Activated T-cell treated with anti-CD3 and anti-CD28 coated beads for 48 hours (primary cell): ENCODE results near the gene HNRNPH2.
A peak's percentile ranks its signal among the peaks of the same experiment; 100 is the strongest.

ENCODE experiments used
- DNase-seq: peaks from one replicate; pipeline ENCODE4 v3.0.0-alpha.2; 2020; ENCODE audit warnings: low read depth

Gene HNRNPH2, protein sequence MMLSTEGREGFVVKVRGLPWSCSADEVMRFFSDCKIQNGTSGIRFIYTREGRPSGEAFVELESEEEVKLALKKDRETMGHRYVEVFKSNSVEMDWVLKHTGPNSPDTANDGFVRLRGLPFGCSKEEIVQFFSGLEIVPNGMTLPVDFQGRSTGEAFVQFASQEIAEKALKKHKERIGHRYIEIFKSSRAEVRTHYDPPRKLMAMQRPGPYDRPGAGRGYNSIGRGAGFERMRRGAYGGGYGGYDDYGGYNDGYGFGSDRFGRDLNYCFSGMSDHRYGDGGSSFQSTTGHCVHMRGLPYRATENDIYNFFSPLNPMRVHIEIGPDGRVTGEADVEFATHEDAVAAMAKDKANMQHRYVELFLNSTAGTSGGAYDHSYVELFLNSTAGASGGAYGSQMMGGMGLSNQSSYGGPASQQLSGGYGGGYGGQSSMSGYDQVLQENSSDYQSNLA

DNA sequence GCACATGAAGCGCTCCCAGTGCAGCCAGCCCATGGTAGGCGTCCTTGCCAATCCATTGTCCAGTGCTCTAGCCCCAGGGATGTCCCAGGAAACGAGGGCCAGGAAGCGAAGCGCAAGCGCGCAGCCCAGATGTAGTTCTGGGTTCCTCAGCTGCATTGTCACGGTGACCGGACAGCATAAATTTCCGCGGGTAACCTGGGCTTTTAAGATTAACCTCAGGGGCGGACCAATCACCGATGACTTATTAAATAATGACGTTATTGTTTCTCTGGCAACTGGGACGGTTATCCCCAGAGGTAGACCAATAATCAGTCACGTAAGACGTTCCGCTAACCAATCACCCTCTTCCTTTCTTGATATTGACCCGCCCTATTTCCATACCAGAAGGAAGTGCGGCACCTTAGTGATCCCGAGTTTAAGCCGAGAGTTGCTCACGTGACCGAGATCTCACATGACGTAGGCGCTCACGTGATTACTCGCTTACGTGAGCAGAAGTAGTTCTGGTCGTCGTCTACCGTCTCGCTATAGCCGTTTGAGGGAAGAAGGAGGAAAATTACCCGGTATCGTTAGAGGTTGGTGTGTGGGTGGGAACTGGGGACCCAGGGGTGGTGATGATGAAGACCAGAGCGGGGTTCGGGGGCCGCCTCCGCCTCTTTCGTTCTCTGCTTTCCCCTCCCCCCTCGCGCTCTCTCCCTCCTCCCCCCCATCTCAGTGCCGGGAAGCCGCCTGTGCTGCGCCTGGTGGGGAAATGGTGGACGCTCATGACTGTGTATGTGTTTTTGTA lies at the start of gene HNRNPH2, which contains the start of gene GLA:
Gene HNRNPH2, plus strand, starts transcription at position 475 of the 784 bp plus-strand sequence. CDS start 3,767 bp downstream, outside the sequence.
Gene GLA, minus strand, starts transcription at position 178 of the 784 bp plus-strand sequence. Its CDS starts 22 bp downstream, at position 156.
- DNase-seq = peak; percentile 74

DNA sequence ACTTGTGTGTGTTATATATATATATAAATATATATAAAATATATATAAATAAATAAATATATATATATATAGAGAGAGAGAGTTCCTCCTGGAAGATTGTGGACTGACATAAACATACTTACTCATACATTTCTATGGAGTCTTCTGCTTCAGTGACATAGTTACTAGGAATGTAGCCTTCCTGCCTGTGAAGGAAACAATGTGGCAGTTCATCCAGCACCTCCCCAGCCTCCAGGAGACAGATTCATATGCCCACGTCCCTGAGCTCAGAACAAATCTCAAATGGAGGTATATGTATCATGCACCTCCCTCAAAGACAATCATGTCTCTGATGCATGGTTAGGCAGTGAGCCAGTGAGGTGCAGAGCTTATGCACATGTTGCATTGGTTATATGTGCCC lies 48.1 kb upstream of the HNRNPH2 start:
- no peak for DNase-seq

DNA sequence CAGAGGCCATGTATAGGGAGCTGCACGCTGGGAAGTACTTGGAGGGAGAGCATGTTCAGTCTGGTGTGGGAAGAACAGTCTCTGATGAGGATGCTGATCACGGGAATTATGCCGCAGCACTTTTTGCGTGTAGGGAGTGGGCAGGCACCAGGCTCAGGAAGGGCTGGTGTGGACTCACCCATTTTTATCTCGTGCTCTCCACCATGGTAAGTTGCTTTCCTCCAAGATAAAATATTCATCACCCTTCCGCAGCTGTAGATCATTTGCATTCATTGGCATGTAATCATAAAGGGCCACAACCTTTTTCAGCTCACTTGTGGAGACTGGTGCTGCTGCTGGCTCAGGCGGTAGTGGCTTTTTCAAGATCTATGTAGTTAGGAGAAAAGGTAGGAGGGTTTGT lies 47.6 kb upstream of the HNRNPH2 start:
- no peak for DNase-seq

DNA sequence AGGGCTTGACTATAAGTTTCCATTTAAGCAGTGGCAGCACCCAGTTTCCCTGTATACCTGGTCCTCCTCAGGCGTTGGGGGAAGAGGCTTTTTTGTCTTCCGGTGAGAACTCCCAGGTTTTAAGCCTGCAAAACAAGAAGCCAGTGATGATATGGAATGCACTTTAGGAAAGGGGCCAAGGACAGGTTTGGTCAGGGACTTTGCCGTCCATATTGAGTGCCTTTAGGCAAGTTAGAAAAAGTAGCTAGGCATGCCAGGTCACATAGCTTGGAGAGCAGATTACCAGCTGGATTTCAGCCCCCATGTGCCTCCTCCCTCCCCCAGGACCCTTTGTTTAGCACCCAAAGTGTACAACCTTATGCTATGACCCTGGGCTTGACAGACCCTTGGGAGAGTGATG lies 45.9 kb upstream of the HNRNPH2 start:
- no peak for DNase-seq

DNA sequence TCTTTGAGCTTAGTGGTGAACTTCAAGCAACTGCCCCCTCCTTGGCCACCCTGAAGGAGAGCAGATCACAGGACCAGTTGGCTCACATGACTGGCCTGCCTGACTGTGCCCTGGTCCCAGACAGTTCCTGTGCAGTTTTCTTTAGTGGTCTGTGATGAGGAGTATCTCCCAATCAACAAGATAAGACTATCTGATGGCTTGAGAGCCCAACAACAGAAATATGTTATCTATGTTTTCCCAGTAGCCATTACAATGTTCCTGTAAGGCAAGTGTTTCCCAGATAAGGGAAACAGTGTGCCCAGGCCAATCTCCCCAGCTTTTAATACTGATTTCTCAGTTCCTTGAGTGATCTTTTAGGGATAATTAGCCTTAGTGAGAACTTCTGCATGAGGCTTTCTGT lies 45.3 kb upstream of the HNRNPH2 start:
- DNase-seq = no peak

DNA sequence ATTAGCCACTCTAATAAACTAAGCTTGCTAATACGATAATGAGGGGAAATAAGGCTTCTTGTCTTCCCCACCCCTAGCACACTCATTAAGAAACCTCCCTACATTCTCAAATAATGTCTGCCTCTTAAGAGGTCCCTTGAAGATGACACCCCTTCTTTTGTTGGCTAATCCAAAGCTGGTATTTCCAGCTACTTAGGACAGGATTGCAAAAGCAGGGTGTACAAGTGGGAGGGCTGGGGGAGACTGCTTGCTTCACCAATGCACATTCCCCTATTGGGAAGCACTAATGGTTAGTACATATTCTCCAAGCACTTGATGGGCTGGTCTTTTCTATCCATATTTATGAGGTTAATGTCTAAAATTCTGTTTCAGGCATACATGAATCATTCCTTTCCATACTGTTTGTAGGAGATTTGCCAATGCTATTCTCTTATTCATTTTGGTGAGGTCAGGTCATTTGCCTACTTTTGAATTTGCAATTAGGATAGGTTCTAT lies 42.7 kb upstream of the HNRNPH2 start:
- no peak for DNase-seq

DNA sequence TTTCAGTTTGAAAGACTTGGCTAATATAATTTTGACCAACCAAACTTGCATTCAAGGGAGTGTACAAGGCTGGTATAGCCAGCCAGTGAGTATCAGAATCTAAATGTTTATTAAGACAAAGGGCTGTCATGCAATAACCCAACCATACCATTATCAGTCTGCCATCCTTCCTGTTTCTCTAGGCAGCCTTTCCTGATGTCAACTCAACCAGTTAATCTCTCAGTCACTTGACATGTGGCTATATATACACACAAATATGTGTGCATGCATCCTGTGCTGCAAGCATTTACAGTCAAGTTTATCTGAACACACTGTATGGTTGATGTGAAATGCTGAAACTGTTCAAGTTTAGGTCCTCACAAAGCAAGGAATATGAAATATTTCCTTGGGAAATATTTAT lies 39.2 kb upstream of the HNRNPH2 start:
- DNase-seq = no peak

DNA sequence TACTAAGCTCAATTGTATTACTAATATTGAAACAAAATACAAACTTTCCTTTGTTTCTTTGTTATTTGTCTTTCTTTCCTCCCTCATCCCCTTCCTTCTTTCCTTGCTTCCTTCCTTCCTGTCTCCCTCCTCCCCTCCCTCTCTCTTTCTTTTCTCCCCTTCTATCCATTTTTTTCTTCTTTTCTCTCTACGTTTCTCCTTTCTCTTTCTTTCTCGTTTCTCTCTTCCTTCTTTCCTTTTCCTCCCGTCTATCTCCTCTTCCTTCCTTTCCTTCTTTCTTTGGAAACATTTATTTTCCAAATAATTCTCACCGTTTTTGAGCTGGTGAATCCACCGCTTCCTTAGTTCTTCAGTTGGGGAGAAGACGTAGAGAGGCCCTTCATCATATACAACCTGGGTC lies 38.3 kb upstream of the HNRNPH2 start:
- no peak for DNase-seq

DNA sequence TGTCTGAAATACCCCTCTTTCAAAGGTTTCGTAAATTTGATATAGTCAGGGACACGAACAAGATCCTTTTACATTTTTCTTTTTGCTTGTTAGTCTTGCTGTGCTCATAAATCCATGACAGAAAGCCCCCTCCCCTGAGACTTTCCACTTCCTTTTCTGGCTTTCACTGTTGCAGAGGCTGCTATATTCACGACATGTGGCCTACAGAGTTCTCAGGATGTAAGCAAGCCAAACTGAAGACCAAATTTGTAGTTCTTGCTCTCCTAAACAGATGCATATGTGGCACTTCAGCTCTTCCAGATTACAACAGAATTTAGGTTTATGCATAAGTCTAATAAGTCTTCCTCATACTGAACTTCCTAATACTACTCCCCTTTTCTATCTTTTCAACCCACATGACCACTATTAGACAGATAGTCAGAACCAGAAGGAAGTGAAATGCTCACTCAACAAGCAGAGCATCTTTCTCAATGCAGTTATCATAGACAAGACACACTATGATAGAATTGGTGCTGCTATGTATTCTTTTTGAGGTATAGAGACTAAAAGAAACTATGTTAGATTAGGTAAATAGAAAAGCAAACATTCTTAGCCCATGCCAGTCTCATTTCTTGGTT lies 37.0 kb upstream of the HNRNPH2 start:
- DNase-seq = no peak

DNA sequence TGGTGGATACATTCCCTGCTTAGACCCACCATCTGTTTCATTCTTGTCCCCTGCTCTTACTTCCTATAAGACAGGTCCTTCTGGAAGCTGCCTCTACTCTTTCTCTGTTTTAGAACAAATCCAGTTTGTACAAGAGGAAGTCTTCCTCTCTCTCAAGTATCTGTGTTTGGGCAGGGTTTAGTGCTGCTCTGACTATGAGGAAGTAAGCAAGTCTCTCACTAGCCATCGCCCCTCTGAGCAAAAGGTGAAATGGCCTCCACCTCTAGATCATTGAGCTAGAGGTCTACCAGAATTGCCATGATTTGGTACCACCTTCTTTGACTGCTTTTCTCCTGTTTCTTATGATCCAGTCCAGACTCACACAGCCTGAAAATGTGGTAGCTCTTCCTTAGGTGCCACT lies 30.5 kb upstream of the HNRNPH2 start:
- no peak for DNase-seq

DNA sequence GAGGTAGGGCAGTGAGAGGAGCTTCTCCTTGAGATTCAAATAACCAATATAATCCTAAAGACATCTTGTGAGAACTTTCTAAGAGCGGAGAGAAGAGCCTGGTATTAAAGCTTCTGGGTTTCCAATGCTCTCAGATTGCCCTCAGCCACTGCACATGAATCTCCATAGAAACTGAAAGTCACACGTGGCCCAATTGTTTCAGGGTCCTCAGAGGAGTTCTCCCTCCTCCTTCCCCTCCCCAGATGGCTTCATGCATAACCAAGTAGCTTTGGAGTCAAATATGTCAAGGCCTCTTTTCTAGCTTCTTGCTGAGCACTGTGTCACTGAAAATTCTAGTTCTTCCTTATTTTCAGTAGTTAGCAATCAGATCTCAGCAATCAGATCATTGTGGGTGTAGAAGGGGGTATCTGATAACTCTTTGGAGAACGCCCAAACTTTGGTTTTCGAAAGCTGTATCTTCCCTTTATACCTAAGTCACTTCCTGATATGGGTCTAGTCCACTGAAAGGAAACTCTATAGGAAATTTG lies 24.3 kb upstream of the HNRNPH2 start:
- no peak for DNase-seq

DNA sequence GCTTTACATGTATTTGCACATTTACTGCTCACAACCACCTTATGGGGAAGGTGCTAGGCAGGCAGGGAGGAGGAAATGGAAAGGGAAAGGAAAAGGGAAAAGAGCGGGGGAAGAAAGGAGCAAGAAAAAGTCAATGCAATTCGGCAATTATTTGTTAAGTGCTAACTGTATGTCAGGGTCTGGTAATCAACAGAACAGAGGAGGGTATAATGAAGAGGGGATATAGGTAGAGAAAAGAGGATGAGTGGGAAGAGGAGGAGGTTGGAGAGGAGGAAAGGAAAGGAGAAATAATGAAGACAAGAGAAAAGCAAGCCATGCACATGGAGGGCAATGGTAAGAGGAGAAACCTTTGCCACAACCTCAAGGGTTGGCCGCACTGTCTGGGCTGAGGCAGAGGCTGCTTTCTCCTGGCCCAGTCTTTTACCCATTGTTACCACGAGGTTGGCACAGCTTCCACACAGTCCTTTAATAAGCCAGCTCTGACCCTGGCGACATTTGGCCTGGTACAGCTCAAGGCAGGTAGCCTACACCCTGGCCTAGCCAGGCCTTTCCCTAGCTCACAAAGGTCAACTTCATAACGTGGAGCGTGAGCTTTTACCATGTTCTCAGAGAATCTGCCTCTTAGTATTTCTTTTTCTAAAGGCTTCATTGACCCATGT lies 22.9 kb upstream of the HNRNPH2 start:
- DNase-seq = no peak

DNA sequence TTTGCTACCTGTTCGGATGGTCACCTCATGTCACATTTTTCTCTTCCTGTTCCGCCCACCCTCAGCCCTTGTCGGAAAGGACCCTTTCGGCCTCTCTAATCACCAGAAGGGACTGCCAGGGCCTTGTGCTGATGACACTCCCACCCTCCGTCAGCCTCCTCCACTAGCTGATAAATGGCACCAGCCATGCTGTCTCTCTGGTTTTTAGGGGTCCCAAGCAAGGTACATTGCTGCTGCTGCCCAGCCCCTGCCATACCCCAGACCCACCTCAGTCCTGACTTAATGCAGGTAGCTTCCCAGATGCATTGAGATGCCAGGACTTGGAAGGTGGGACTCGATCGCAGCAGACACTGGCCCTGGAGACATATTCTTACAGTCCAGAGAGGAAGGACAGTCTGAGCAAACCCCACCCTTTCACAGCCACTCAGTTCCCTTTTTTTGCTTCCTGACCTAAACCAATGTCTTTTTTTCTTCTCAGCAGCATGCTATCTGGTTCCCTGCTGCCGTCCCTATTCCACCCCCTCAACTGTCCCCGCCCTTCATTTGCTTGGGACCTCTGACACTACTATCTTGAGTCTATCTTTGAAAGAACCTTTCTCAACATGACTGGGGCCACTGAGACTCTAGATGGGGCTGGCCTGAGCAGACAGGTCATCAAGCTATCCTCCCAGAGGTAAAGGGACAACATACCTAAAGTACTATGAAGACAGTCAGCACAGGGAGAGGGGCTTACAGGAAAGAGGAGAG lies 22.1 kb upstream of the HNRNPH2 start, which contains the start of gene BTK:
Gene BTK, minus strand, starts transcription at position 397 of the 747 bp plus-strand sequence. CDS start 10,907 bp downstream, outside the sequence.
- no peak for DNase-seq

DNA sequence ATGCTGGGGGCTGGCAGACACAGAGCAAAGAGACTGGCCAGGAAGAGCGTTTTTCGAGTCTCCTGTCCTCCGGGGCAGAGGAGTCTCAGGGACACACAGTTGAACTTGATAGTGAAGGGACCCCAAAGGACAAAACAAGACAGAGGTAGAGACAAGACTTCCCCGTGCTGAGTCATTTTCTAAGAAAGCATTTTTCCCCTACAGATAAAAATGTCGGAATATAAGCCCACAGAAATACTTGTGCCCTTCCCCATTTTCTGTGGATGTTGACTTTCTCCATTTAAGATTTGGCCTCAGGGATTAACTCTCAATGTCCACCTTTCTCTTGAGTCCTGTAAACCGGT lies 21.5 kb upstream of the HNRNPH2 start:
- DNase-seq = no peak

DNA sequence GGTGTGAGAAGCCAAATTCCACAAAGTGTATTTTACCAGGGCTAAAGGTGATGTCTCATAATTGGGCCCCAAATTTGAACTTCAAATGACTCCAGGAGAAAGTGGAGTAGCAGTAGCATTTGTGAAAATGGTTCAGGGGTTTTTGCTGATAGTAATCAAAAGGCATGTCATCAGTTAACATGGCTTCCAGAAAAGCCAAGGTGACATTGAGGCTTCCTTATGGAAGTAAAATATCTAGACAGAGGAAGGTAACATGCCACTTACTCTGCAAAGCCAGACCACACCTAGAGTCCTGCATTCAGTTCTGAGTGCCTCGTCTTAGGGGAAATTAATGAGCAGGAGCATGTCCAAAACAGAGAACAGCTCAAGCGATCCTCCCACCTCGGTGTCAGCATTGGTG lies 19.4 kb upstream of the HNRNPH2 start:
- no peak for DNase-seq

DNA sequence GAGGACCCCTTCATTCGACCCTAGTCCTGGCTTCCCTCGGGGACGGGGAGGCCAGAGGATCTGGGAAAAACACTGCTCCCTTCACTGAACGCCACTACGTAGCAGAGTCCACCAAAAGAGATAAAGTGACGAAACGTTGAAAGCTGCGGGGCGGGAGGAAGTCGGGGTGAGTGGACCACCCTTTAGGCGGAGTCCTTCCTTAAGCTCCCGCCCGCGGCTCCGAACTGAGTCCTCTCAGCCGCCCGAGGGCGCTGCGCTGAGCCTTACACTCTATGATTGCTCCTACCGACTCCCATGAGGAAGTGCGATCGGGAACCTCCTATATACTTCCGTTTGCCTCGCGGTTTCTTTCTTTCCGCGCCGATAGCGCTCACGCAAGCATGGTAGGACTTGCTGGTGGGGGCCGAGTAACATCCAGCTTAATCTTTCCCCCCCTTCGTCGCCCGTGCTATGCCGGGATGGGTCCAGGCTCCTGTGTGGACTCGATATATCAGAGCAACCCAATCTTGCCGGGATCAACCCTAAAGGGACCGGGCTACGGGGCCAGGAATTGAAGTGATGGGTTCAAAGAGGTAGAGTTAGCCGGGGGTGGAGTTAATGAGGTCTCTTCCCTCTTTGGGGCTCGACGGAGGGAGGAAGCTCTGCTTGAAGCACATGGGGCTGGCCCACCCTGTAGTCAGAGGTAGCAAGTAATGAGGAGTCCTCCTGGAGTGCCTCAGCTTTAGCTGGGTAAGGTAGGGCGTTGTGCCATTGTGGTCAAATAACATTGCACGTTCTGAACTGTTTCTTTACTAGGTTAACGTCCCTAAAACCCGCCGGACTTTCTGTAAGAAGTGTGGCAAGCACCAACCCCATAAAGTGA lies 17.1 kb upstream of the HNRNPH2 start, which contains the start of gene RPL36A:
Gene RPL36A, plus strand, starts transcription at position 348 of the 862 bp plus-strand sequence. Its CDS starts 33 bp downstream, at position 381.
- DNase-seq = peak; percentile 75

DNA sequence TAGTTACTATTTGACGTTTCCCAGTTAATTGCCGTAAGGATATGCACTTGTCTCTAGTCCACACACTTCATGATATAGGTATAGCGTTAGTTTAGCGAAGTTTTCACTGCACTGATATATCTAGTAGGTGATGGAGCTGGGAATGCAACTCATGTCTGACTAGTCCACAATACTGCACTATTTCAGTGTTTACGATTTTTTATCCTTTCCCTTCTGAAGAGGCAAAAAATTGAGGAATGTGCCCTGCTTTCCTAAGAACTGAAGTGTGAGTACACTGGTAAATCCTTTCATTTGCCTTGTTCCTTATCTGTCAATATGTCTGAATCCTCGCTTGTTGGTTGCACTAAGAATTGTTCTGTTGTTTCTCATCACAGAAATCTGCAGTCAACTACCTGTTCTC lies 16.2 kb upstream of the HNRNPH2 start:
- DNase-seq = no peak

DNA sequence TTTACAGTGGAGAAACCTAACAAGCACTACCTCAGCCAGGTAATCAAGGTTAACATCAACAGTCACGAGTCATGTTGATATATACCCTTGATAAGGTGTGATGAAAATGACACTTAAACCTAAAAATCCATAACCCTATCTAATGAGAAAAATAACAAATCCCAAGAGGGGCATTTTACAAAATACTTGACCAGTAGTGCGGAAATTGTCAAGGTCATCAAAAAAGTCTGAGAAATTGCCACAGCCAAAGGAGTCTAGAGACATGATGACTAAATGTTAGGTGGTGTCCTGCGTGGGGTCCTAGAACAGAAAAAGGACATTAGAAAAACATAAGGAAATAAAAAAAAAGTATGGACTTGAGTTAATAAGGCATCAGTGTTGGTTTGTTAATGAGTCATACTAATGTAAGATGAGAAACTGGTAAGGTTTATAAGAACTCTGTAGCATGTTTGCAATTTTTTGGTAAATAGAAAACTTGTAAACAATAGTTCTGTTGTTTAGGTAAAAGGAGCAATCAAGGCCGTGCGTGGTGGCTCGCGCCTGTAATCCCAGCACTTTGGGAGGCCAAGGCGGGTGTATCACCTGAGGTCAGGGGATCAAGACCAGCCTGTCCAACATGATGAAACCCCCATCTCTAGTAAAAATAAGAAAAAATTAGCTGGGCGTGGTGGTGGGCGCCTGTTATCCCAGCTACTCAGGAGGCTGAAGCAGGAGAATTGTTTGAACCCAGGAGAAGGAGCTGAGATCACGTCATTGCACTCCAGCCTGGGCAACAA lies 14.3 kb upstream of the HNRNPH2 start:
- DNase-seq = no peak

DNA sequence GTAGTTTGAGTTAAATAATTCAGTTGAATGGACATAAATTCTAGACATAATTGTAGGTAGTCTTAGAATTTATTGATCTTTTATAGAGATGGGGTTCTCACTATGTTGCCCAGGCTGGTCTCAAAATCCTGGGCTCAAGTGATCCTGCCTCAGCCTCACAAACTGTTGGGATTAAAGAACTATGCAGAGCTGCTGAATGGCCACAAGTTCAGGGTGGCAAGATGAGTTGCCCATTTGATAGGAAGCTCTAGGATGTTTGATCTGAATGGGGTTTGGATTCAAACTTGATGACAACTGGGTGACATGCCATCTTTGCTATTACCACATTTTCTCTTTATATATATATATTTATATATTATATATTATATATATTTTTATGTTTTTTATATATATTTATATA lies 13.7 kb upstream of the HNRNPH2 start:
- no peak for DNase-seq
